PFSK-1 (cell line): ENCODE measurements around the gene PNPLA5.

Experiments
- POLR2AphosphoS5 ChIP-seq: IDR thresholded peaks from 2 replicates; pipeline ENCODE4 v1.6.1; 2012; ENCODE audit warnings: low read depth, mild to moderate bottlenecking, control low read depth, low read length, moderate library complexity
- SIN3A ChIP-seq: IDR thresholded peaks from 2 replicates; pipeline ENCODE4 v1.6.1; 2012; ENCODE audit warnings: mild to moderate bottlenecking, low read length, moderate library complexity, borderline replicate concordance; ENCODE audit not compliant: insufficient read depth
- TAF1 ChIP-seq: IDR thresholded peaks from 2 replicates; pipeline ENCODE4 v1.6.1; 2012; ENCODE audit warnings: low read length, control low read depth, borderline replicate concordance; ENCODE audit not compliant: insufficient read depth
- TF ChIP-seq, protein P1 (sequence below), 2 experiments: IDR thresholded peaks; 2 replicates each; pipeline versions ENCODE4 v1.6.1 to v1.8.0; 2011 to 2012; ENCODE audit warnings: low read depth in 2 of 2, low read length in 2 of 2, control low read depth in 1 of 2, inconsistent platforms in 1 of 2, mild to moderate bottlenecking in 1 of 2, moderate library complexity in 1 of 2; ENCODE audit not compliant: insufficient read depth in 1 of 2

DNA sequence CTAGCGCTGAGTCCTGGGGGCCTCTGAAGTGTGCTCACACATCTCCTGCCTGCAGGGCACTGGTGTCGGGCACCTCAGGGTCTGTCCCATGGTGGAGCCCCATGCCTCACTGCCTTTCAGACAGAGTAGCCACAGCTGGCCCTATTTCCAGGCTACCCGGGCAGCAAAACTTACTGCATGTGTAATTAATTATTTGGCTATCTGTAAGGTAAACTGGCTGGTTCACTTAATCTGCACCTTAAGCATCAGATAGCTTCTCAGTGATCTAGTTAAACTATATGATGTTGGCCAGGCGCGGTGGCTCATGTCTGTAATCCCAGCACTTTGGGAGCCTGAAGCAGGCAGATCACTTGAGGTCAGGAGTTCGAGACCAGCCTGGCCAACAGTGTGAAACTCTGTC is 37.1 kb upstream of the PNPLA5 start:
- TF ChIP-seq SIN3A (no peak), TAF1 (no peak), POLR2AphosphoS5 (no peak)
- TF ChIP-seq, protein P1, sequence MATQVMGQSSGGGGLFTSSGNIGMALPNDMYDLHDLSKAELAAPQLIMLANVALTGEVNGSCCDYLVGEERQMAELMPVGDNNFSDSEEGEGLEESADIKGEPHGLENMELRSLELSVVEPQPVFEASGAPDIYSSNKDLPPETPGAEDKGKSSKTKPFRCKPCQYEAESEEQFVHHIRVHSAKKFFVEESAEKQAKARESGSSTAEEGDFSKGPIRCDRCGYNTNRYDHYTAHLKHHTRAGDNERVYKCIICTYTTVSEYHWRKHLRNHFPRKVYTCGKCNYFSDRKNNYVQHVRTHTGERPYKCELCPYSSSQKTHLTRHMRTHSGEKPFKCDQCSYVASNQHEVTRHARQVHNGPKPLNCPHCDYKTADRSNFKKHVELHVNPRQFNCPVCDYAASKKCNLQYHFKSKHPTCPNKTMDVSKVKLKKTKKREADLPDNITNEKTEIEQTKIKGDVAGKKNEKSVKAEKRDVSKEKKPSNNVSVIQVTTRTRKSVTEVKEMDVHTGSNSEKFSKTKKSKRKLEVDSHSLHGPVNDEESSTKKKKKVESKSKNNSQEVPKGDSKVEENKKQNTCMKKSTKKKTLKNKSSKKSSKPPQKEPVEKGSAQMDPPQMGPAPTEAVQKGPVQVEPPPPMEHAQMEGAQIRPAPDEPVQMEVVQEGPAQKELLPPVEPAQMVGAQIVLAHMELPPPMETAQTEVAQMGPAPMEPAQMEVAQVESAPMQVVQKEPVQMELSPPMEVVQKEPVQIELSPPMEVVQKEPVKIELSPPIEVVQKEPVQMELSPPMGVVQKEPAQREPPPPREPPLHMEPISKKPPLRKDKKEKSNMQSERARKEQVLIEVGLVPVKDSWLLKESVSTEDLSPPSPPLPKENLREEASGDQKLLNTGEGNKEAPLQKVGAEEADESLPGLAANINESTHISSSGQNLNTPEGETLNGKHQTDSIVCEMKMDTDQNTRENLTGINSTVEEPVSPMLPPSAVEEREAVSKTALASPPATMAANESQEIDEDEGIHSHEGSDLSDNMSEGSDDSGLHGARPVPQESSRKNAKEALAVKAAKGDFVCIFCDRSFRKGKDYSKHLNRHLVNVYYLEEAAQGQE (IDR thresholded peaks at IDR 0.05; ENCODE audit: insufficient read depth in 1 of 2, low read depth in 2 of 2, low read length in 2 of 2): no peak
